Stimulated activated CD8-positive, alpha-beta memory T cell treated with anti-CD3 and anti-CD28 coated beads, Interleukin-4, amount 100 ng/mL, for 48 hours (primary cell): ENCODE measurements around the gene IDNK.
"Not testable (repeated sequence)": the region's sequence is repeated elsewhere in the genome, so short reads cannot be mapped to it uniquely, and the experiment has no call there.

Experiments used
- DNase-seq: peaks from one replicate; pipeline ENCODE4 v3.0.0-alpha.2; 2020

IDNK gene

DNA sequence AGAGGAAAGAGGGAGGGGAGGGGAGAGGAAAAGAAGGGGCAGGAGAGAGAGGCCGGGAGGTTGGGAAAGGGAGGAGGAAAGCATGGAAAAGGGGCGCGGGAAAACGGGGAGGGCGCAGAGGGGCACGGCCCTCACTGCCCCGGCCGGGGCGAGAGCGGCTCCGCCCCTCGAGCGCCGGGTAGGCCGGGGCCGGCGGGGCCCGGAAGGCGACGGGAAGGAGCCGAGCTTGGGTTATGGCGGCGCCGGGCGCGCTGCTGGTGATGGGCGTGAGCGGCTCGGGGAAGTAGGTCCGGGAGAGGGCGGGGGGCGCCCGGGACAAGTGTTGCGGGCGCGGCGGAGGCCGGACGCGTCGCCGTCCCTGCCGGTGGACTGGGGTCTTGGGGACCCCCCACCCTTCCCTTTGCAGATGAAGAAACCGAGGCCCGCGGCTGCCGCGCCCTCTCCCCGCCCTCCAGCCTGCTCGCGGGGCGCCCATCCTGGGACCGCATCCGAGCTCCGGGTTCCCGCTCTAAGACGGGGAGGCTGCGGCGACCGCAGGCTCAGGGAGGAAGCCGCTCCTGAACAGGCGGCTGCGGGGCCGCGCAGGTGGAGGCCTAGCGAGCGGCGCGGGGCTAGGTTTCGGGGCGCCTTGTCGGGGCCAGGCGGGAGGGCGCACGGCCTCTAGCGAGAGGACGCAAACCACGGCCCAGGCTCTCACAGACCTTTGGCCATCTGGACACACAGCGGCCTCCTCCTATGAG, at the start of gene IDNK:
Gene IDNK (plus strand): TSS at position 205 of the 740 bp plus-strand sequence. CDS start 29 bp downstream, at position 234.
- peak; percentile 68 for DNase-seq

DNA sequence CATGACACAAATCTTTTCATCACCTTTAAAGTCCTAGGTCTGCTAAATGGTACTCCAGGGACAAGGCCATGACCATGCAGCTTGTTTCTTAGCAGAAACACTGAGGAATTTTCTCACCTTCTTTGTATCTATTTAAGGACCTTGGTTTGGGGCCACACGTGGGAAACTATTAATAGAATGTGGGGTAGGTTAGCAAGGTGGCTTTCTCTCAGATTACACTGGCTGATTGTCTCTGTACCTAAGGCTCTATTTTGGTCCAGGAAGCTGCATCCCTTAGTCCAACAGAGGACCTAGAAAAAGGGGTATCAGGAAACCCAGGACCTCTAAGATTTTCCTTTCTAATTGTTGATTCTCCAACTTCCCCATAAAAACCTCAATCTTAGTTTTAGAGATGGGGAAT, 48.5 kb upstream of the IDNK start:
- no peak for DNase-seq

DNA sequence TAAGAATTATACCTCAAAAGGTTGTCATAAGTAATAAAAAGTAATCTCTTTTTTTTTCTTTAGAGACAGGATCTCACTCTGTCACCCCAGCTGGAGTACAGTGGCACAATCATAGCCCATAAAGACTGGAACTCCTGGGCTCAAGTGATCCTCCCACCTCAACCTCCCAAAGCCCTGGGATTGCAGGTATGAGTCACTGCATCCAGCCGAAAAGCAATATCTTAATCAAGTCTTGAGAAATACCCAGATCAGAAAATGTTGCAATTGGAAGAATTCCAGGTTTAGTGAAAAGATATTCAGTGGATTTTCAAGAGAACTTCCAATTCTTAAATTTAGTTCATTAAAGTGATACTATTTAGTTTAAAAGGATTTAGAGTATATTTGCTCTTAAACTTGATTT, 40.9 kb upstream of the IDNK start:
- DNase-seq: no peak

DNA sequence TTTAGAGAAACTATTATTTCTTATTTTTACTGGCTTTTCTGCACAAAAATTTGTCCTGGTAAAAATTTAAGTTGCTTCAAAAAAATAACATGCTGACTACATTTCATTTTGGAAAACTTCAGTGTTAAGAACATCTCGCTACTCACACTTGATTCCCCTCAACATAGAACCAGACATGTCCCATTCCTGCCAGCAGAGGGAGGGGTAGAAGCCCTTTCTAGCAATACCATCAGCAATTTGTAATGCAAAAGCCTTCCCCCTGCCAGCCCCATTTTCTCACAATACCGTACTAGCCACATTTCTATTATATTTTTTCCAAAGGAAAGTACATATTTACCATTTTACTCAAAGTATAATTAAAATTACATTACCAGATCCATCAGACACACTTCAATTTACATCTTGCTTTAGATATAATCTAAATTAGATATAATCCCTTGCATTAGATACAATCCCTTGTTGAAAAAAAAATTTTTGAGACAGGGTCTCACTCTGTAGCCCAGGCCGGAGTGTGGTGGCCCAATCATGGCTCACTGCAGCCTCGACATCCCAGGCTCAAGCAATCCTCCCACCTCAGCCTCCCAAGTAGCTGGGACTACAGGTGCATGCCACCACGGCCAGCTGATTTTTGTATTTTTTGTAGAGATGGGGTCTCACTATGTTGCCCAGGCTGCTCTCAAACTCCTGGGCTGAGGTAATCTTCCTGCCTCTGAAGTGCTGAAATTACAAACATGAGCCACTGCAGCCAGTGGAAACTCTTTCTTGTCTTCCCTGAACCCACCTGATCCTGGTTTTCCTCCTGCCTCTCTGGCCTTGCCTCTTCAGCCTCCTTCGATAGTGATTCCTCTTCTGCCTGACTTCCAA, 39.6 kb upstream of the IDNK start:
- DNase-seq: peak; percentile 35

DNA sequence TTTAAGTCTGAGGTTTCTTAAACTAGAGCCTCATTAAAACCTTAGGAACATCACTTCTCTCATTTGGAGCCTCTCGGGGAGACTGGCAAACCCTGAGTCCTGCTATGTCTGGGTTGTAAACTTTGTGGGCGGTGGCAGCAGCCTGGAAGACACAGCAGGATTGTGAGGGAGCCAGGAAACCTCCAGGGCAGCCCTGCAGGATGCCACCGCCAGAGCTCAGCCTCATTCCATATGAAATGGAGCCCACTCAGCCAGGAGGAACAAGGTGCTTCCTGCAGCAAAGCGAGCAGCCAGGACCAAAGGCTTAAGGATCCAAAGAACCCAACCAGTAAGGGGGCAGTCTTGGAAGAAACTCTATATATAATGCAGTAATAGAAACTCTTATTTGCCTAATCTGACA, 37.9 kb upstream of the IDNK start:
- DNase-seq: no peak

DNA sequence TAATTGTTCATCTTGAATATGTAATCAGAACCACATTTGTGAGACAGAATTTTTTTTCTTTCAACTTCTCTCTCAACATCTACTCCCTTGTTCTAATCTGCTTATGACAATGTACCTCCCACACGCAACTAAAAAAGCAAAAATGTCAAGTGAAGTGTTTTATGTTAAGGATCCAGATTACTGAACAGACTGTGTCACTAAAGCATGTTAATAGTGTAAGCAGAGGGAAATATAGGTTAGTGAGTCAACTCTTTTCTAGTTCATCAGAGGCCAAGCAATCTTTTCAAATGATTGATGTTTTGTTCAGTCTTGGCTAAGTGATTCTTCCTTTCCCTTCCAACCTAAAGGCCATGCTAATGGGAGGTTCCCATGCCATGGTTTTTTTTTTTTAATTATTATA, 34.7 kb upstream of the IDNK start:
- no peak for DNase-seq

DNA sequence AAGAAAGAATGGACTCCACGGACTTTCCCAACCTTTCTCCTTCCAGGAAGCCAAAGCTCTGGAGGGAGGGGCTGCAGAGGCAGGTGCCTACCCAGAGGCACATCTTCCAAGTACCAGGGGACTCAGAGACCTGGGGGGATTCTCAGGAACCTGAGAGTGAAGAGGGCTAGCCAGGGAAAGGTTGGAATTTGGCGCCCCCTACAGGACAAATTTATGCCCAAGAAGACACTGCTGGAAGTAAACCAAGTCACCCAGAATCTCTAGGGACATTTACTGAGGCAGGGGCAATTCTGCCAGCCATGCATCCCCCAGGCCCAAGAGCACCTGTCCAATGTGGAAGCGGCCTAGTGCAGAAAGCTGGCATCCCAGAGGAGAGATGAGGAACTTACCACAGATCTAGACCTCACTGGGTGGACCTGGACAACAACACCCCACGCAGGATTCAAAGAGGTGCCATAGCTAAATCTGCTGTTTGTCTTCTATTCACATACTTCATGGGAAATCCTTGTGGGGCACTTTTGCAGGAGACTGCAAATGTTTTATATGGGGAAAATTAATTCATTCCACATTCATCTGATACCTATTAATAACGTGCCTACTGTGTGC, 25.9 kb upstream of the IDNK start:
- DNase-seq: peak; percentile 77

DNA sequence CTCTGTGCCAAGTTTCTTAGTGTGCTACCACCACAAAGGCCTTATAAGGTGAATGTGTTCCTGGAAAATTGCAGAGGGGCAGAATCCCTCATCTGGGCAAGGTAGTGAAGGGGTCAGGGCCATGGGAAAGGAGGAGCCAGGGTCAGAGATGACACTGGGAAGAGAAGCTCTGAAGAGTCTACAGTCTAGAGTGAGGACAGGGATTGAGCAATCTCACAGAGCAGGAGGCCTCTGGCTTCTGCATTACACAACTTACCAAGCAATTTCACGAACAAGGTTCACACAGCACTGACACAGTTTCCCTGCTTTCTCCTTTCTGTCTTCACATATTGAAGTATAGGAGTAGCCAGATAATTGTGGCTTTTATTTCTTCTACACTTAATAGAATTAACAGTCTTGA, 24.5 kb upstream of the IDNK start:
- DNase-seq: no peak

DNA sequence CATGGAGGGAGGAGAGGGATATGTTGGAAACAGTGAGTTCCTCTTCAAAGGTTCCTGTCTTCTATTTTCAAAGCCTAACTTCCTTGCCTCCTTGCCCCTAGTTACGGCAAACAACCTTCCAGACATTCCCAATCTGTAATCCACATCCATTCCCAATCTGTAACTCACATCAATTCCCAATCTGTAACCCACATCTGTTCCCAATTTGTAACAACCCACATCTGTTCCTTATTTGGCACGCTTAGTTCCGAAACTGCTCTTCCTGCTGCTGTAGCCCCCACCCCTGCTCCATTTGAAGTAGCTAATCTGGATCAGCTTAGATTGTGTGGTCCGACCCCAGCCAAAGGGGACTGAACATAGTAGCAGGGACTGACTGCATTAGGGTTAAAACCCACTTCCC, 23.9 kb upstream of the IDNK start:
- DNase-seq: no peak

DNA sequence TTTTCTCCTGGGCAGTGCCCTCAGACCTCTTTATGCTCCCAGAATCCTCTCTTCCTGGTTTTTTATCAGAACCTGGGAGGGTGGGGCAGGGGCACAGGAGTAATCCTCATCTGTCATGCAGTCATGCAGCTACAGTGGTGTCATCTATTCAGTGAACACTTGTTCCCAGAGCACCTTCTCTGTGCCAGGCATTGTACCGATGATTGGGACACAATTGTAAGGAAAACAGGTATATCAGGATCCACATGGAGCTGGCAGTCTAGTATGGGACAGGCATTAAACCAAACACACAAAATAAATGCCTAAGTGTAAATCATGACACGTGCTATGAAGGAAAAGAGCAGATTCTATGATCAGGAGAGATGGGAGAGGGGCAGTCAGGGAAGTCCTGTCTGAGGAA, 21.5 kb upstream of the IDNK start:
- DNase-seq: no peak

DNA sequence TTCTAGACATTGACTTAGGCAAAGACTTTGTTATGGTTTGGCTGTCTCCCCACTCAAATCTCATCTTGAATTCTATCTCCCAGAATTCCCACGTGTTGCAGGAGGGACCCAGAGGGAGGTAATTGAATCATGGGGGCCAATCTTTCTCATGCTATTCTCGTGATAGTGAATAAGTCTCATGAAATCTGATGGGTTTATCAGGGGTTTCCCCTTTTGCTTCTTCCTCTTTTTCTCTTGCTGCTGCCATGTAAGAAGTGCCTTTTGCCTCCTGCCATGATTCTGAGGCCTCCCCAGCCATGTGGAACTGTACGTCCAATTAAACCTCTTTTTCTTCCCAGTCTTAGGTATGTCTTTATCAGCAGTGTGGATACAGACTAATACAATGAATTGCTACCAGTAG, 15.3 kb upstream of the IDNK start:
- not testable (repeated sequence) for DNase-seq

DNA sequence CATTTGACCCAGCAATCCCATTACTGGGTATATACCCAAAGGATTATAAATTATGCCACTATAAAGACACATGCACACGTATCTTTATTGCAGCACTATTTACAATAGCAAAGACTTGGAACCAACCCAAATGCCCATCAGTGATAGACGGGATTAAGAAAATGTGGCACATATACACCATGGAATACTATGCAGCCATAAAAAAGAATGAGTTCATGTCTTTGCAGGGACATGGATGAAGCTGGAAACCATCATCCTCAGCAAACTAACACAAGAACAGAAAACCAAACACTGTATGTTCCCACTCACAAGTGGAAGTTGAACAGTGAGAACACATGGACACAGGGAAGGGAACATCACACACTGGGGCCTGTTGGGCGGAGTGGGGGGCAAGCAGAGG, 9.6 kb upstream of the IDNK start:
- DNase-seq: not testable (repeated sequence)

DNA sequence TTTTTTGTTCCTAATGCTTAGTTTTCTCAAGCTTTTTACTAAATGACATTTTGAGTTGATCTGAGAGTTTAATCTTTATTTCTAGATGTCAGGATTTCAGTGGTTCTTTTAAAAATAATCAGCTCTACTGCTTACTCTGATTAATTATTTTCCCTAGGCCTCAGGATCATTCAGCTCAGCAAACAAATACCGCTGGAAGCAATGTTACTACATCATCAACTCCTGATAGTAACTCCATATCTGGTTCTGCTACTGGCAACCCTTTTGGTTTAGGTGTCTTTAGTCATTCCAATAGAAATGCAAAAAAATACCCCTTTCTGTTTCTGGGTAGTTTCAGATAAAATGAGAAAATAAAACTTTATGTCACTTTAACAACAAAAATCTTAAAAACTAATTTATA, 5.6 kb upstream of the IDNK start:
- no peak for DNase-seq

DNA sequence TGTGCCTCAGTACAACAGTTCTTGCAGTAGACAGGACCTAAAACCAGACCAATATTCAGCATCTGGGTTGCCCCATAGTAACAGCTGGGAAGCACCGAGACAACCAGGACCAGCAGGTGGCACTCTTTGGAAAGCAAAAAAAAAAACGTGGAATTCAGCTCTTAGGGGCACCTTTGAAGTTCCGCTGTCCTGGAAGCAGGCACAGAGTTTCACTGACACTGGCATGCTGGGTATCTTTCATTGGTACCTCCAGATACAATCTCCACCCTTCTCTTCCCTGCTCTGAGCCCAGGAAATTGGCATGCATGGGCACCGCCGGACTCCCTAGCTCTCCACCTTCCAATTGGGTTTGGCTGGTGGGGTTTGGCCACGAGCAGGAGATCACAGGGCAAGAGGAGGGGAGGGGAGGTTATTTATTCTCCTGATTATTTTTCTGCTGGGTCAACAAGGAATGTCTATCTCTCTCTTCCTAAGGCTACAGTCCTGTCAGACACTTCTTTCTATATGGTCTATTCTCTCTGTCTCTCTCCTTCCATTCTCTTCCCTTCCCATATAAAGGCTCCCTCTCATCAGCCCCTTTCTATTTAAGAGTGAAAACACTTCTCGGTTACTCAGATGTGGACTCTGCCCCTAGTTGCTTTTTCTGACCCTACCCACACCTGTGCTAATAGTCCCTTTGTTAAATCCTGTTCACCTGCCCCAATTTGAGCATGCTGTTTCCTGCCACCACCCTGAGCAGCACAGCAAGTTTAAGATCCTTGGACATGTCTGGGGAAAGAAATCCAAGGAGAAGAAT, 1.9 kb upstream of the IDNK start:
- DNase-seq: peak; percentile 52

DNA sequence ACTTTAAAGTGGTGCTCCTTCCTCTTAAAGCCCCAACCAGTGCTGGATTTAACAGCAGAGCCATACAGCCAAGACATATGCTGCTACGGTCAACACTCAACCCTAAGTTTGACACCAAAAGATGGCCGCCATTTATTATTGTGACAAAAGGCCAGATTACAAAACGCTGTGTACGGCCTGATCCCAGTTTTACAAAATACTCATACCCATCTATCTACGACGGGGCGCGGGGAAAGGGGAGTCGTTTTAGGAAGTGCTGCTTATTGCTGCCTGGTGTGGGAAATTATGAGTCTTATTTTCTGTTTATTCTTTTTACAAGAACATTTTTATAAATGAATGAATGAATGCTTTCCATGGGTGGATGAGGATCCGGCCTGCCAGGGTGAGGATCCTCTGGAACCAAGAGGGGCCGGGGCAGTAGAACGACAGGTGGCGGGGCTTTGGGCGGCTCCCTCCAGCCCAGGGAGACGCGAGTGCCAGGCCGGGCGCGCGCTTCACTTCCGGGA, 457 bp upstream of the IDNK start:
- peak; percentile 75 for DNase-seq

DNA sequence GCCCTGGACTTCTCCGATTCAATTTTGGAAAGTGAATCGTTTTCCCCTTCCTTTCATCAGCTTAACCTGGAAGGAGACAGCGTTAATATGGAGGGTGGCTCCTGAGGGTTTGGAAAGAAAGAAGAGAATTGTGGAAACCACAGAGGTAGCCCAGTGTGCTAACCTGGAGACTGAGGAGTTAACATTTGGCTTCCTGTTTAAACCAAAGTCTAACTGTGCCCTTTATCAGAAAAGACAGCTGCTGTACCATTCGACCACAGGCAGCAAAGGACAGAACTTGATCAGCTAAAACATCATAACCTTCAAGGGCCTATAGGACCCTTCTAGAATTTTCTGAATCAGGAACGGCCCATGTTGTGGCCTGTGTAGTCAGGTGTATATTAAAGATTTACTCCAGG, 735 bp downstream of the IDNK start:
- no peak for DNase-seq

DNA sequence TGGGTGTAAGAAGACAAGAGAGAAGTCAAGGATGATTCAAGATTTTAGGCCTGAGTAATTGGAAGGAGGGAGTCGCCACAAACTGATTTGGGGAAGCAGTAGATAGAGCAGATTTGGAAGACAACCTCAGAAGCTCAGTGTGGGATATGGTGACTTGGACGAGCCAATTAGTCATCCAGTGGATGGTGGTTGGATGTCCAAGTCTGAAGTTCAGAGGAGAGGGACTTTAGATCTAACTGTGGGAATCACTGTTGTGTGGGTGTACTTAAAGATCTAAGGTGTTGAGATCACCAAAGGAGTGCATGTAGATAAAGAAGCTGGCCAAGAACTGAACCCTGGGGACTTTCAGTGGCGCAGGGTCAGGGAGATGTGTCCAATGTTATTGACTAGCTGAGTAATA, 2.2 kb downstream of the IDNK start:
- no peak for DNase-seq

DNA sequence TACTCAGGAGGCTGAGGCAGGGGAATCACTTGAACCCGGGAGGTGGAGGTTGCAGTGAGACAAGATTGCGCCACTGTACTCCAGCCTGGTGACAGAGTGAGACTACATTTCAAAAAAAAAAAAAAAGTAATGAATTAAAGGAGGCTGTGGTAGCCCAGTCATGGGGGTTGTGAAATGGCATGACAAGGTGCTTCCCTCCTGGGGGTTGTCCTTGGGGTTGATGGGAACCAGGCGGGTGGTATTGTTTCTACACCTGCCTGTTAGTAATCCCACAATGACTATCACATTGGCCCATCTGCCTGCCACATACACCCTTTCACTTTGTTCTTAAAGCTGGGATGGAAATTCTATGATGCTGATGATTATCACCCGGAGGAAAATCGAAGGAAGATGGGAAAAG, 5.6 kb downstream of the IDNK start:
- DNase-seq: no peak

DNA sequence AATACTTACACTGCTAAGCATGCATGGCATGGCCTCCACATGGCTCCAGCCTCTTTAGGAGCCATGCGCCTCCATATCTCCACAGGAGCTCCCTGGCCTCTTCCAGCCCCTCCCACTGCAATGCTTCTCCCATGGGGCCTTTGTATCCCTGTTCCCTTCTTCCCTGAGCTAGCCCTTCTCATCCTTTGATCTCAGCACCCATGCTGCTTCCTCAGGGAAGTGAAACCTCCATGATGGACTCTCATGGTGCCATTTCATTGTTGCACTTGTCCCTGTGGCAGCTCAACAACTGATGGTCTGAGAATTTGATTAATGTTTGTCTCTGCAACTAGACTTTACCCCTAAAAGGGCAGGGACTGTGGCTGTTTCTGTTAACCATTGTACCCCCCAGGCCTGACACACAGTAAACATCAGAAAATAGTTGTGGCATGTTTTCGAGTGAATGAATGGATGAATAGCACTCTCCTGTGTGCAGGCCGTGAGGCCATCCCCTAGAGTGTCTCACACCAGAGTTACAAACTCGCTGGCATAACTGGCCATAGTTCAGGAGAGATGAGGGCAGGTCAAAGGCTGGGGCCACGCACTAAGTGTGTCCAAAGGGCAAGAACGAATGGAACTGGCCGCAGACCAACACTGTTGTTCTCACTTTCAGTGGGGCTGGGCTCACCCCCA, 6.6 kb downstream of the IDNK start:
- DNase-seq: no peak

DNA sequence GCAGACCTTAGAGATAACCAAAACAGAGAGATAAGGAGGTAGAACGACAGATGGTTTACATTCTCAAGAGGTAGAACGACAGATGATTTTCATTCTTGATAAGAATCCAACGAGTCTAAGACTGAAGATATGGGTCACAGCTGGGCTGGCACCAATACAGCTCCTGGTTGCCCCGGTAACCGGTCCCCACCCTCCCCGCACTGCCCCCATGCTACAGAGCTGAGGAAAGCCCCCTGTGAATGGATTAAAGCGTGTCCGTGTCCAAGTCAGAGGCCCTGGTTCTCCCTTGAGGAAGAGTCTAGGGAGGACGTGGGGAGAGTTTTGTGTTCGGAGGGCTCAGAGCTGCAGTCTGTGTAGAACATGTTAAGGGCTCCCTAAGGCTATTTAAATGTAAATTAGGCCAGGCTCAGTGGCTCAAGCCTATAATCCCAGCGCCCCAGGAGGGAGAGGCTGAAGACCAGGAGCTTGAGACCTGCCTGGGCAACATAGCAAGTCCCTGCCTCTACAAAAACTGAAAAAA, 8.1 kb downstream of the IDNK start:
- DNase-seq: no peak

DNA sequence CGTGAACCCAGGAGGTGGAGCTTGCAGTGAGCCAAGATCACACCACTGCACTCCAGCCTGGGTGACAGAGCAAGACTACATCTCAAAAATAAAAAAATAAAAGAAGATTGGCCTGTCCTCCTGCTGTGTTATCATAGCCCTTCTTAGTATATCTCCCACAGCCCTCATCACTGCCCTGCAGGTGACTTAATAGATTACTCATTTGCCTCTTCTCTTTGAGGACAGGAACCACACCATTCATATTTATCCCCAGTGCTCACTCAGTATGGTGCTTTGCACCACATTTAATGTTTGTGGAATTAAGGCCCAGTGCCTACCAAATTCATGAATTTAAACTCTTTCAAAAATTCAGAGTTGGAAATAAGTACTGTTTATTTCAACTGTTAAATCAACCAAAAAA, 10.3 kb downstream of the IDNK start:
- DNase-seq: no peak

DNA sequence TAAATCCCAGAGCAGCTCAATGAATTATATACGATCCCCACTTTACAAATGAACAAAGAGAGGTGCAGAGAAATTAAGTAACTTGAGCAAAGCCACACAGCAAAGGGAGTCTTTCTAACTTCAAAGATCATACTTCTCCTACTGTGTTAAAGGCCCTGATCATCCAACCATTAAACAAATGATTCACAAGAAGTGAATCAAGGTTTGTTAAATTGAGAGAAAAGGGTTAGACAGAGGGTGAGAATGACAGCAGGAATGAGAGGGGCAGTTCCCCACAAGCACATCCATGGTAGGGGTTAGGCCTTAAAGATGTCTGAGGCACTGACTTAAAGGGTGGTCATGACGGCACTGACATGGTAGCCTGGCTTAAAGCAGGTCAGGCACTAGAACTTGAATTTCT, 10.7 kb downstream of the IDNK start:
- no peak for DNase-seq
